ENCODE data around the gene BCL2.

The BCL2 gene

DNA sequence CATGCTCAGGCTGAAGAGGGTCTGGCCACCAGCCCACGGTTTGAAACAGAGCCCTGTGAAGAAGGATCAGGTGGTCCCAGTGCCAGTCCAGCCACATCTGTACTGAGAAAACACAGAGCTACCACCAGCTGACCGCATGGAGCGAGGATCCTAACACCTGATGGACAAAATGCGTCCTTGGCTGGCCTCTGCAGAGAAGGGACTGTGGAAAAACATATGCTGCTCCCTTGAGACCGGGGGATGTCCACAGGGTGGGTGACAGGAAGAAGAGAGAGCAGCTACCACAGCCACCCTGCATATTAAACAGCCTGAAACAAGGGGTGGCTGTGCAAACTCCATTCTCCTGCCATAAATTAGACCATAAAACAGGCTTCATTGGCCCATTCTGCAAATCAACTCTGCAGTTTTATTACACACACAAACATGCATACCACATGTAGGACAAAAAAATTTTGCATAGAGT lies 137.2 kb downstream of the BCL2 start:
- Histone ChIP-seq H3K4me3 (IDR thresholded peaks at IDR 0.05; ENCODE audit: insufficient read depth, low read depth, low read length) (no peak overlapping the region), H3K27ac (no peak overlapping the region), H3K79me2 (ENCODE audit: insufficient read depth, low read depth) (peaks cover 5% of the 10 kb centered on the region; the same call in 1 of the 2 replicates), H3K4me2 (no peak overlapping the region), H3K27me3 (ENCODE audit: insufficient read depth, low read depth) (no peaks in the 10 kb centered on the region), H2AFZ (ENCODE audit: low read depth) (no peak overlapping the region), H3K36me3 (ENCODE audit: insufficient read depth) (no peaks in the 10 kb centered on the region), H3K9ac (no peak overlapping the region), H3K4me1 (ENCODE audit: low read depth, poor library complexity, severe bottlenecking) (peaks cover 26% of the 10 kb centered on the region), H4K20me1 (ENCODE audit: insufficient read depth) (no peaks in the 10 kb centered on the region)
- TF ChIP-seq, protein P1, sequence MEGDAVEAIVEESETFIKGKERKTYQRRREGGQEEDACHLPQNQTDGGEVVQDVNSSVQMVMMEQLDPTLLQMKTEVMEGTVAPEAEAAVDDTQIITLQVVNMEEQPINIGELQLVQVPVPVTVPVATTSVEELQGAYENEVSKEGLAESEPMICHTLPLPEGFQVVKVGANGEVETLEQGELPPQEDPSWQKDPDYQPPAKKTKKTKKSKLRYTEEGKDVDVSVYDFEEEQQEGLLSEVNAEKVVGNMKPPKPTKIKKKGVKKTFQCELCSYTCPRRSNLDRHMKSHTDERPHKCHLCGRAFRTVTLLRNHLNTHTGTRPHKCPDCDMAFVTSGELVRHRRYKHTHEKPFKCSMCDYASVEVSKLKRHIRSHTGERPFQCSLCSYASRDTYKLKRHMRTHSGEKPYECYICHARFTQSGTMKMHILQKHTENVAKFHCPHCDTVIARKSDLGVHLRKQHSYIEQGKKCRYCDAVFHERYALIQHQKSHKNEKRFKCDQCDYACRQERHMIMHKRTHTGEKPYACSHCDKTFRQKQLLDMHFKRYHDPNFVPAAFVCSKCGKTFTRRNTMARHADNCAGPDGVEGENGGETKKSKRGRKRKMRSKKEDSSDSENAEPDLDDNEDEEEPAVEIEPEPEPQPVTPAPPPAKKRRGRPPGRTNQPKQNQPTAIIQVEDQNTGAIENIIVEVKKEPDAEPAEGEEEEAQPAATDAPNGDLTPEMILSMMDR (conservative IDR thresholded peaks at IDR 0.05; ENCODE audit: low read depth, low read length), result no peak

DNA sequence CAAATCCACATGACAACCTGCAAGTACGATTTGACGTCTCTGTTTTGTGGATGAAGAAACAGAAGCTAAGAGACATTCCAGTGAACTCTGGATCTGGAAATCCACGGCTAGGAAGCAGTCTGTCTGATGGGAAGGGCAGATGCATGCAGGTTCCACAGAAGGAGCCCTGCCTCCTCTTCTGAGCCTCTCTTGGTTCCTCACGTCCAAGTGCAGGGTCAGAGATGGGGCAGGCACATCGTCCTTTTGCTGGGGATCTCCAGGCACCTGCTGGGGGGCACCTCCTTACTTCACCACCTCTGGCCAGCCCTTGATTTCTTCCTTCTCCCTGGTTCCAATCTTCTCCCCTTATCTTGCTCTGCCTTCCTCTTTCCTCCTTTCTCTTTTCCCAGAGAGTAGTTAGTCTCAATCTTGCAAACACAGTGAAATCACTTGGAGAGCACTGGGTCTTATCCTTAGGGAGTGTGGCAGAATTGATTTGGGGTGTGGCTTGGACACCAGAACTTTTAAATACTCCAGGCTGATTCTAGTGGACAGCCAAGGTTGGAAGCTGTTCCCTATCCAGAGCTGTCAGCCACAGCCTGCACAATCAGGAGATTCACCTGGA lies 137.8 kb downstream of the BCL2 start:
- H3K36me3 ChIP-seq (ENCODE audit: insufficient read depth), result no peaks in the 10 kb centered on the region
- H3K27ac ChIP-seq, result no peak overlapping the region
- H3K27me3 ChIP-seq (ENCODE audit: insufficient read depth, low read depth), result no peaks in the 10 kb centered on the region
- TF ChIP-seq, protein P1 (conservative IDR thresholded peaks at IDR 0.05; ENCODE audit: low read depth, low read length), result no peak
- H4K20me1 ChIP-seq (ENCODE audit: insufficient read depth), result no peaks in the 10 kb centered on the region
- peaks cover 21% of the 10 kb centered on the region for H3K4me1 ChIP-seq (ENCODE audit: low read depth, poor library complexity, severe bottlenecking)
- H3K4me3 ChIP-seq (IDR thresholded peaks at IDR 0.05; ENCODE audit: insufficient read depth, low read depth, low read length), result no peak overlapping the region
- H2AFZ ChIP-seq (ENCODE audit: low read depth), result no peak overlapping the region
- peaks cover under 1% of the 10 kb centered on the region; the same call in 1 of the 2 replicates for H3K79me2 ChIP-seq (ENCODE audit: insufficient read depth, low read depth)
- no peak overlapping the region for H3K9ac ChIP-seq
- no peak overlapping the region for H3K4me2 ChIP-seq

DNA sequence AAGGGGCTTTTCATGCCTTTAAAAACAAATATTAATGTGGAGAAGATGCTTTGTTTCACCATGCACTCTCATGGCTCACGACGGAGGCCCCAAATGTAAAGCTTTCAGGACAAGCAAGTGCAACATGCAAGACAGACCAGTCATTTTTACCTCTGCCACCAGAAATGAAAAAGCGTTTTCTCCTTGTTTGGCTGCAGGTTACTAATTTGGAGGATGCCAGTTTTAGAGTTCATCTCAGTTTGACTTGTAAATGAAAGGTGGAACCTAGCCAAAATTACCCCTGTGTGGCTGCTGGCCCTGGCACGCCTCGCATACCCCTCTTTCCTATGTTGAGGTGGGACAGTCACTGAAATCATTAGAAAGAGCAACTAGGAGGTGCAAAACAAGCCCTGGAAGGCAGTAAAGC lies 138.6 kb downstream of the BCL2 start:
- H3K4me2 ChIP-seq, result no peak overlapping the region
- H3K79me2 ChIP-seq (ENCODE audit: insufficient read depth, low read depth), result no peaks in the 10 kb centered on the region; the same call in 1 of the 2 replicates
- no peak overlapping the region for H3K4me3 ChIP-seq (IDR thresholded peaks at IDR 0.05; ENCODE audit: insufficient read depth, low read depth, low read length)
- no peaks in the 10 kb centered on the region for H4K20me1 ChIP-seq (ENCODE audit: insufficient read depth)
- H3K27ac ChIP-seq, result no peak overlapping the region
- no peak overlapping the region for H2AFZ ChIP-seq (ENCODE audit: low read depth)
- no peaks in the 10 kb centered on the region for H3K36me3 ChIP-seq (ENCODE audit: insufficient read depth)
- H3K9ac ChIP-seq, result no peak overlapping the region
- TF ChIP-seq, protein P1 (conservative IDR thresholded peaks at IDR 0.05; ENCODE audit: low read depth, low read length), result no peak
- H3K4me1 ChIP-seq (ENCODE audit: low read depth, poor library complexity, severe bottlenecking), result peaks cover 15% of the 10 kb centered on the region
- no peaks in the 10 kb centered on the region for H3K27me3 ChIP-seq (ENCODE audit: insufficient read depth, low read depth)

DNA sequence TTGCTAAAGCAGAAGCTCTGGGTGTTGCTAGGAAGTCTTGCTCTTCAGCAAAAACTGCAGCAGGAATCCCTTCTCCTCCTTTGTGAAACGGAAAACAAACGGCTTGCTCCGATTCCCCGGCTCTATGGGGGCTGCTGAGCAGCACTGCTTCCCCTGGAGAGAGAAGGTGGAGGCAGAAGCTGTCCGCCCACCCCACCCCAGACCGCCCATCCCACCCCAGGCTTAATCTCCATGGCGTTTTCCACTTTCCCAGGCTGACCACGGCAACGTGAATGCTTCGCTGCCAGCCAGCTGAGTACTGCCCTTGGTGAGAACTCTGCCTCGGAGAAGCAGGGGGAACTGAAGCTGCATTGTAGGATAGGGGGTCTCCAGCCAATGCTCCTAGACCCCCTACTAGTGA lies 139.2 kb downstream of the BCL2 start:
- H4K20me1 ChIP-seq (ENCODE audit: insufficient read depth), result no peaks in the 10 kb centered on the region
- H3K4me2 ChIP-seq, result no peak overlapping the region
- no peaks in the 10 kb centered on the region; the same call in 1 of the 2 replicates for H3K79me2 ChIP-seq (ENCODE audit: insufficient read depth, low read depth)
- H3K27ac ChIP-seq, result no peak overlapping the region
- no peaks in the 10 kb centered on the region for H3K27me3 ChIP-seq (ENCODE audit: insufficient read depth, low read depth)
- TF ChIP-seq, protein P1 (conservative IDR thresholded peaks at IDR 0.05; ENCODE audit: low read depth, low read length), result no peak
- H3K9ac ChIP-seq, result no peak overlapping the region
- no peak overlapping the region for H2AFZ ChIP-seq (ENCODE audit: low read depth)
- H3K36me3 ChIP-seq (ENCODE audit: insufficient read depth), result no peaks in the 10 kb centered on the region
- H3K4me3 ChIP-seq (IDR thresholded peaks at IDR 0.05; ENCODE audit: insufficient read depth, low read depth, low read length), result no peak overlapping the region
- peaks cover 15% of the 10 kb centered on the region for H3K4me1 ChIP-seq (ENCODE audit: low read depth, poor library complexity, severe bottlenecking)

Measured in KMS-11 (cell line).